ENCODE results near the gene SIGLEC6.
A peak's percentile ranks its signal among the peaks of the same experiment; 100 is the strongest.

The SIGLEC6 gene

GRCh38 chr19:51549533-51550324 is 18.3 kb upstream of the SIGLEC6 start:
- no peak for TF ChIP-seq Cebpa-rat (IDR thresholded peaks at IDR 0.05)
- Histone ChIP-seq H3K4me2 (peak overlapping the region; percentile 80), H3K27me3 (no peaks in the 10 kb centered on the region)

GRCh38 chr19:51548891-51549305 is 17.4 kb upstream of the SIGLEC6 start:
- Histone ChIP-seq H3K4me2 (peak overlapping the region; percentile 80), H3K27ac (no peak overlapping the region), H3K9ac (no peak overlapping the region), H3K27me3 (no peaks in the 10 kb centered on the region), H3K4me3 (no peak overlapping the region), H4K20me1 (no peaks in the 10 kb centered on the region), H3K4me1 (peaks cover 69% of the 10 kb centered on the region), H3K36me3 (no peaks in the 10 kb centered on the region), H3K9me3 (no peaks in the 10 kb centered on the region)
- TF ChIP-seq Cebpa-rat (IDR thresholded peaks at IDR 0.05), result no peak

More at GRCh38 chr19:51549533-51550324, 18.3 kb upstream of the SIGLEC6 start:
- Histone ChIP-seq H3K4me3 (no peak overlapping the region), H3K36me3 (no peaks in the 10 kb centered on the region), H4K20me1 (no peaks in the 10 kb centered on the region), H3K4me1 (peaks cover 69% of the 10 kb centered on the region), H3K9ac (no peak overlapping the region), H3K9me3 (no peaks in the 10 kb centered on the region), H3K27ac (no peak overlapping the region)

- H3K9ac ChIP-seq, result no peak overlapping the region
- H3K4me1 ChIP-seq, result peaks cover 69% of the 10 kb centered on the region
- no peak for TF ChIP-seq Cebpa-rat (IDR thresholded peaks at IDR 0.05)
- H3K4me2 ChIP-seq, result peak overlapping the region; percentile 80
- no peak overlapping the region for H3K4me3 ChIP-seq
- H3K27me3 ChIP-seq, result no peaks in the 10 kb centered on the region
- H4K20me1 ChIP-seq, result no peaks in the 10 kb centered on the region
- no peak overlapping the region for H3K27ac ChIP-seq
- H3K36me3 ChIP-seq, result no peaks in the 10 kb centered on the region
- no peaks in the 10 kb centered on the region for H3K9me3 ChIP-seq
Measured at GRCh38 chr19:51548213-51548651, 16.8 kb upstream of the SIGLEC6 start.

GRCh38 chr19:51547397-51548212 is 16.1 kb upstream of the SIGLEC6 start:
- H4K20me1 ChIP-seq, result no peaks in the 10 kb centered on the region
- H3K27ac ChIP-seq, result peak overlapping the region; percentile 24; the same call in 1 of the 2 replicates
- no peaks in the 10 kb centered on the region for H3K9me3 ChIP-seq
- peak overlapping the region; percentile 80 for H3K4me2 ChIP-seq
- no peak for TF ChIP-seq Cebpa-rat (IDR thresholded peaks at IDR 0.05)
- H3K27me3 ChIP-seq, result no peaks in the 10 kb centered on the region
- H3K9ac ChIP-seq, result no peak overlapping the region
- peaks cover 69% of the 10 kb centered on the region for H3K4me1 ChIP-seq
- H3K4me3 ChIP-seq, result no peak overlapping the region
- H3K36me3 ChIP-seq, result no peaks in the 10 kb centered on the region

GRCh38 chr19:51546650-51547396 is 15.4 kb upstream of the SIGLEC6 start:
- H3K36me3 ChIP-seq, result no peaks in the 10 kb centered on the region
- no peak overlapping the region for H3K9ac ChIP-seq
- peak overlapping the region; percentile 24; the same call in 1 of the 2 replicates for H3K27ac ChIP-seq
- no peaks in the 10 kb centered on the region for H3K27me3 ChIP-seq
- TF ChIP-seq Cebpa-rat (IDR thresholded peaks at IDR 0.05), result no peak
- H3K9me3 ChIP-seq, result no peaks in the 10 kb centered on the region
- peaks cover 64% of the 10 kb centered on the region for H3K4me1 ChIP-seq
- no peak overlapping the region for H3K4me3 ChIP-seq
- no peaks in the 10 kb centered on the region for H4K20me1 ChIP-seq
- peak overlapping the region; percentile 80 for H3K4me2 ChIP-seq

- Histone ChIP-seq H3K9me3 (no peaks in the 10 kb centered on the region), H3K36me3 (no peaks in the 10 kb centered on the region), H3K27ac (no peak overlapping the region), H3K9ac (no peak overlapping the region), H4K20me1 (no peaks in the 10 kb centered on the region), H3K27me3 (no peaks in the 10 kb centered on the region), H3K4me2 (peak overlapping the region; percentile 80), H3K4me3 (no peak overlapping the region), H3K4me1 (peaks cover 58% of the 10 kb centered on the region)
- TF ChIP-seq Cebpa-rat (IDR thresholded peaks at IDR 0.05), result no peak
Measured at GRCh38 chr19:51546107-51546649, 14.7 kb upstream of the SIGLEC6 start.

- no peaks in the 10 kb centered on the region for H3K27me3 ChIP-seq
- TF ChIP-seq Cebpa-rat (IDR thresholded peaks at IDR 0.05), result no peak
Measured at GRCh38 chr19:51544038-51544437, 12.6 kb upstream of the SIGLEC6 start.

GRCh38 chr19:51542699-51543098 is 11.2 kb upstream of the SIGLEC6 start:
- no peak overlapping the region for H3K4me2 ChIP-seq
- no peak overlapping the region for H3K4me3 ChIP-seq
- no peaks in the 10 kb centered on the region for H3K27me3 ChIP-seq
- H3K4me1 ChIP-seq, result peaks cover 23% of the 10 kb centered on the region
- no peaks in the 10 kb centered on the region for H3K36me3 ChIP-seq
- H3K27ac ChIP-seq, result no peak overlapping the region
- no peak overlapping the region for H3K9ac ChIP-seq
- no peaks in the 10 kb centered on the region for H4K20me1 ChIP-seq
- no peaks in the 10 kb centered on the region for H3K9me3 ChIP-seq
- TF ChIP-seq Cebpa-rat (IDR thresholded peaks at IDR 0.05), result no peak

More at GRCh38 chr19:51544038-51544437, 12.6 kb upstream of the SIGLEC6 start:
- Histone ChIP-seq H4K20me1 (no peaks in the 10 kb centered on the region), H3K9ac (no peak overlapping the region), H3K4me1 (peaks cover 36% of the 10 kb centered on the region), H3K36me3 (no peaks in the 10 kb centered on the region), H3K27ac (no peak overlapping the region), H3K4me2 (no peak overlapping the region), H3K9me3 (no peaks in the 10 kb centered on the region), H3K4me3 (no peak overlapping the region)

Measured in BLaER1 (cell line).